GM12865 (cell line): ENCODE measurements around the gene GASK1A.

ENCODE experiments used
- DNase-seq: peaks from one replicate; pipeline ENCODE4 v3.0.0; 2010; ENCODE audit warnings: low read depth
- H3K4me3 ChIP-seq: 2 replicates; pipeline ENCODE4 v1.5.1; 2011; ENCODE audit warnings: mild to moderate bottlenecking, low read depth, low read length, control low read depth
- TF ChIP-seq, protein P1 (sequence below): IDR thresholded peaks from 2 replicates; pipeline ENCODE4 v1.5.1; 2011; ENCODE audit warnings: low read length, control low read depth, low read depth, inconsistent platforms; ENCODE audit not compliant: insufficient read depth; ENCODE audit errors: missing control alignments

Gene GASK1A

DNA sequence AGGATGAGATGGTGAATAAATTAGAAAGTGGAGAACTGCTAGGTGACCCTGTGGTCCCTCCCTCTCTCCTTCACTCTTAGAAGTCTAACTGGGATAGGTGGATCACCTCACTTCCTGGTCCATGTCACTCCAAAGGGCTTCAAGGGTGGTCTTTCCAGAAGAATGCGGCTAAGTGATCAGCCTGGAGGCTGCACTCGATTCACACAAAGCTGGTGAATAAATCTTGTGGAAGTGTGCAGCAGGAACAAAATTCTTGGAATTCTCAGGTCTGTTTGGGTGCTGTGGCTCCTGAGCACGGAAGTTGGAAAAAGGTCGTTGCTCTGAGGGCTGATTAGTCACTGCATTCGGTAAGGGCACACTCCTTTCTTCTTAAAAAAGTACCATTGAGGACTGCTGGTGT lies 46.3 kb downstream of the GASK1A start:
- no peak for DNase-seq
- H3K4me3 ChIP-seq, result no peak overlapping the region
- TF ChIP-seq, protein P1, sequence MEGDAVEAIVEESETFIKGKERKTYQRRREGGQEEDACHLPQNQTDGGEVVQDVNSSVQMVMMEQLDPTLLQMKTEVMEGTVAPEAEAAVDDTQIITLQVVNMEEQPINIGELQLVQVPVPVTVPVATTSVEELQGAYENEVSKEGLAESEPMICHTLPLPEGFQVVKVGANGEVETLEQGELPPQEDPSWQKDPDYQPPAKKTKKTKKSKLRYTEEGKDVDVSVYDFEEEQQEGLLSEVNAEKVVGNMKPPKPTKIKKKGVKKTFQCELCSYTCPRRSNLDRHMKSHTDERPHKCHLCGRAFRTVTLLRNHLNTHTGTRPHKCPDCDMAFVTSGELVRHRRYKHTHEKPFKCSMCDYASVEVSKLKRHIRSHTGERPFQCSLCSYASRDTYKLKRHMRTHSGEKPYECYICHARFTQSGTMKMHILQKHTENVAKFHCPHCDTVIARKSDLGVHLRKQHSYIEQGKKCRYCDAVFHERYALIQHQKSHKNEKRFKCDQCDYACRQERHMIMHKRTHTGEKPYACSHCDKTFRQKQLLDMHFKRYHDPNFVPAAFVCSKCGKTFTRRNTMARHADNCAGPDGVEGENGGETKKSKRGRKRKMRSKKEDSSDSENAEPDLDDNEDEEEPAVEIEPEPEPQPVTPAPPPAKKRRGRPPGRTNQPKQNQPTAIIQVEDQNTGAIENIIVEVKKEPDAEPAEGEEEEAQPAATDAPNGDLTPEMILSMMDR, result no peak

DNA sequence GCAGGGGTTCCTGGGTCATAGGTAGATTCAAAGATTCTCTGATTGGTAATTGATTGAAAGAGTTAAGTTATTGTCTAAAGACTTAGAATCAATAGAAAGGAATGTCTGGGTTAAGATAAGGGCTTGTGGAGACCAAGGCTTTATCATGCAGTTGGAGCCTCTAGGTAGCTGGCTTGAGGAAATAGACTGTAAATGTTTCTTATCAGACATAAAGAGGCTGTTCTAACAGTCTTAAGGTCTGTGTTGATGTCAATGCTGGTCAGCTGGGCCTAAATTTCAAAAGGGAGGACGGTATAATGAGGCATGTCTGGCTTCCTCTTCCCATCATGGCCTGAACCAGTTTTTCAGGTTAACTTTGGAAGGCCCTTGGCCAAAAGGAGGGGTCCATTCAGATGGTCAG lies 48.9 kb downstream of the GASK1A start:
- H3K4me3 ChIP-seq, result no peak overlapping the region
- TF ChIP-seq, protein P1, result no peak
- DNase-seq, result no peak

DNA sequence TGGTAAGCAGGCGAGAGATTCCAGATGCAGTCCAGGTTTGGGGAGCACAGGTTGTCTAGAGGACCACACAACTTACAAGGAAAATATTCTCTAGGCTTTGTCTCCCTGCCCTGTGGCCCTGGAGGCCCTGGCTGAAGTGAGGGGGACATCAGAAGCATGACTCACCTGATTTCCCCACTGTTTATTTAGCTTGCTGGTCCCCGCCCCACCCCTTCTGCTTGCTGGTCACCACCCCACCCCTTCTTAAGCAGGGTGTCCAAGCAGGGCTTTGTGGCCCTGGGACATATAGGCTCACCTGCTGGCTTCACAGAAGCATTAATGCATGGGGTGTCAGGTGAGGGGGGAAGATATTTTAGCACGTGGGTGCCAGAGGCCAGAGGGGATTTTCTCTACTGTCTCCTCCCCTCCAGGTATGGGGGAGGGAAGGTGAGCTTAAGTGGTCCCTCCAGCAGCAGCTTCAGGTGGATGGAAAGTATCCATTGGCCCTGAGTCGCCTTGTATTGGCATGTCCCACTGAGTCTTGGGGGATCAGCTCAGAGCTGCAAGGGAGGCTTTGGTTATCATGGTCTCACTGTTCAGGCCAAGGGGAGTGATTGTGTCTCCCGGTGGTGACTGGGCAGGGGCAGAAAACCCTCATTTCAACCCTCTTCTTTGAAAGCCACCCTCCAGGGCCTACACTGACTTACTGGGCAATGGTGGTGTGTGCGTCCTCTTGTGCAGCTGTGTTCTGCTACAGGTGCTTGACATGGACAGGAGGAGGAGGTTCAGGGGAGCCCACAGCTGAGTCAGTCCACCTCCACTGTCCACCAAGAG lies 49.8 kb downstream of the GASK1A start:
- H3K4me3 ChIP-seq, result no peak overlapping the region
- TF ChIP-seq, protein P1, result no peak
- no peak for DNase-seq

DNA sequence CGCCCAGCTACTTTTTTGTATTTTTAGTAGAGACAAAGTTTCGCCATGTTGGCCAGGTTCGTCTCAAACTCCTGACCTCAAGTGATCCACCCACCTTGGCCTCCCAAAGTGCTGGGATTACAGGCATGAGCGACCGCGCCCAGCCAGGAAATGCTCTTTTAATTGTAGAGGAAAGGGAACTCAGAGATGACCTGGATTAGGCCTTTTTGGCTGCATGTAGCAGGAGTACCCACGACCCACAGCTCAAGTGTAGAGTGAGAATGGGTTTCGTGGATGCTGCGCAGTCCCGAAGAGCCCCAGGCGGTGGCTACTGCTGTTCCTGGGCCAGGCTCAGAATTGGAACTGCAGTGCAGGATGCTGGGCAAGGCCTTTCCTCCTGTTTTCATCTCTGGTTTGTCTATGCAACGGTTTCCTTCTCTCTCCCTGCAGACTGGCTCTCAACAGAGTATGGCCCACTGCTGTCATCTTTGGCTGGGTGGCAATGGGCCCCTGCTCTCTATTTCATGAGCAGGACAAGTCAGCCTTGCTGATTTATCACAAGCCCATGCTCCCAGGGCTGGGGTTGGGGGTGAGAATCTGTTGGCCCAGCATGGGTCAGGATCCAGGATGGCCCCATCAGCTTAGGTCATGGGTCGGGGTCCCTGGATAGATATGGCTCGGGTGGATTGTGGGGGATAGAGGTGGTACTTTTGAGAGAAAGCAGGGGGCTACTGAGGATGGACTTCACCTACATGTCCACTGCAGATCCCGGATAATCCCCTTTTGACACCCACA lies 51.2 kb downstream of the GASK1A start:
- DNase-seq, result no peak
- TF ChIP-seq, protein P1, result no peak
- H3K4me3 ChIP-seq, result no peak overlapping the region

DNA sequence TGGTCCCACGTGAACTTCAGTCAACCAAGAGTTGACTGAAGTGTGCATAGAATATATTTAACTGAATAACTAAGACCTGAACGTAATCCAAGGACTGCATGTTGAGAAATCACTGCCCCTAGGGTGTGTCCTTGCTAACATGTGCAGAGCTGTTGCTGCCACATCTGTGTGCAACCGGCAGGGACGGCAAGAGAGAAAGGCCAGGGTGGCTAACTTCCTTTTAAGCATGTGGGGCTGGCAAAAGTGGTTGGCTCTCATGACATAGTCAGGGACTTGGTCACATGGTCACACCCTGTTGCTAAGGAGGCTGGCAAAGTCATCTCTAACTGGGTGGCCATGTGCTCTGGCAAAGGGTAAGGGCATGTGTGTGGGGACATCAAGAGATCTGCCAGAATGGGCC lies 52.4 kb downstream of the GASK1A start:
- no peak overlapping the region for H3K4me3 ChIP-seq
- no peak for DNase-seq
- TF ChIP-seq, protein P1, result no peak

DNA sequence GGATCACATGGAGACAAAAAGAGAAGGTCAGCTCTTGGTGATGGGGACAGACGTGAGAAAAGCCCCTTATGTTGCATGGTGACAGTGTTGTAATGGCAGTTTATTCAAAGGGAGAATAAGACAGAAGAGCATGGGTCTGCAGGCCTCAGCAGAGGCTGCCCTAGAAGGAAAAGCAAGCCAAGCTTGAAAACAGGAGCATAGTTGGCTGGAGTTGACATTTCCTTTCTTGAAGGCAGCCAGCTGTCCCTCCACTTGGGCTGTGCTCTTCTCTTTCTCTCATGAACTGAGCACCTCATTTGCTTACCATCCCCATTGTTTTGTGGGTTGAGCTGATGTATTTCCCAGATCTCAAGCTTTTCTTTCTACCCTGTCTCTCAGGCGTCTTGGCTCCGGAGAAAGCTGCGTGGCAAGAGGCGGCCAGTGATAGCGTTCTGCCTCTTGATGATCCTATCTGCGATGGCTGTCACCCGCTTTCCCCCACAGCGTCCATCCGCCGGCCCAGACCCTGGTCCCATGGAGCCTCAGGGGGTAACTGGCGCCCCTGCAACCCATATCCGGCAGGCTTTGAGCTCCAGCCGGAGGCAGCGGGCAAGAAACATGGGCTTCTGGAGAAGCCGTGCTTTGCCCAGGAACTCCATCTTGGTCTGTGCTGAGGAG lies 52.9 kb downstream of the GASK1A start:
- no peak overlapping the region for H3K4me3 ChIP-seq
- DNase-seq, result no peak
- TF ChIP-seq, protein P1, result no peak
